Measurements from ENCODE around the gene NBAS.

DNA sequence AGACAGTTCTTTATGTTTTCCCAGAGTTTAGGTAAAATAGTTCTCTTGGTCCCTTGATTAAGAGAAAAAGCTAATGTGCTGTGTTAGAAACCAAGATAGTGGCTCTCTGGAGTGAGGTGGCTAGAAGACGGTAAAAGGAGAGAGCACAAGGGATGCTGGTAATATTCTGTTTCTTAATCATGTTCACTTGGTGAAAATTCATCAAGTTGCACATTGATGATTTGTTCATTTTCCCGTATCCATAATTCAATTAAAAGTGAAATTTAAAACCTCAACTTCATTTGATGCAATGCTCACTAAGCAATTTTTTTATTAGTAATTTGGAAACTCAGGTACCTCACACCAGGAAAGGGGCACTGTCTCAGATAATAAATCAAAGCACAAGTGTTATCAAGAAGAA lies 113.8 kb downstream of the NBAS start:
- TF ChIP-seq, protein P1, sequence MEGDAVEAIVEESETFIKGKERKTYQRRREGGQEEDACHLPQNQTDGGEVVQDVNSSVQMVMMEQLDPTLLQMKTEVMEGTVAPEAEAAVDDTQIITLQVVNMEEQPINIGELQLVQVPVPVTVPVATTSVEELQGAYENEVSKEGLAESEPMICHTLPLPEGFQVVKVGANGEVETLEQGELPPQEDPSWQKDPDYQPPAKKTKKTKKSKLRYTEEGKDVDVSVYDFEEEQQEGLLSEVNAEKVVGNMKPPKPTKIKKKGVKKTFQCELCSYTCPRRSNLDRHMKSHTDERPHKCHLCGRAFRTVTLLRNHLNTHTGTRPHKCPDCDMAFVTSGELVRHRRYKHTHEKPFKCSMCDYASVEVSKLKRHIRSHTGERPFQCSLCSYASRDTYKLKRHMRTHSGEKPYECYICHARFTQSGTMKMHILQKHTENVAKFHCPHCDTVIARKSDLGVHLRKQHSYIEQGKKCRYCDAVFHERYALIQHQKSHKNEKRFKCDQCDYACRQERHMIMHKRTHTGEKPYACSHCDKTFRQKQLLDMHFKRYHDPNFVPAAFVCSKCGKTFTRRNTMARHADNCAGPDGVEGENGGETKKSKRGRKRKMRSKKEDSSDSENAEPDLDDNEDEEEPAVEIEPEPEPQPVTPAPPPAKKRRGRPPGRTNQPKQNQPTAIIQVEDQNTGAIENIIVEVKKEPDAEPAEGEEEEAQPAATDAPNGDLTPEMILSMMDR (conservative IDR thresholded peaks at IDR 0.05; ENCODE audit: low read depth, low read length), result no peak
- TF ChIP-seq POLR2A (IDR thresholded peaks at IDR 0.05; ENCODE audit: low read depth, low read length) (no peak), RCOR1 (IDR thresholded peaks at IDR 0.05; ENCODE audit: insufficient replicate concordance, low read length) (no peak), MAZ (IDR thresholded peaks at IDR 0.05; ENCODE audit: borderline replicate concordance, low read depth, low read length) (no peak), RFX5 (IDR thresholded peaks at IDR 0.05; ENCODE audit: low read depth, low read length) (no peak), MXI1 (IDR thresholded peaks at IDR 0.05; ENCODE audit: borderline replicate concordance, low read depth, low read length) (no peak), CEBPB (IDR thresholded peaks at IDR 0.05; ENCODE audit: low read depth, low read length) (no peak), BHLHE40 (IDR thresholded peaks at IDR 0.05; ENCODE audit: low read depth, low read length) (no peak), CHD1 (IDR thresholded peaks at IDR 0.05; ENCODE audit: low read depth, low read length) (no peak), FOS (IDR thresholded peaks at IDR 0.05; ENCODE audit: low read depth, low read length) (no peak)
- TF ChIP-seq, protein P2, sequence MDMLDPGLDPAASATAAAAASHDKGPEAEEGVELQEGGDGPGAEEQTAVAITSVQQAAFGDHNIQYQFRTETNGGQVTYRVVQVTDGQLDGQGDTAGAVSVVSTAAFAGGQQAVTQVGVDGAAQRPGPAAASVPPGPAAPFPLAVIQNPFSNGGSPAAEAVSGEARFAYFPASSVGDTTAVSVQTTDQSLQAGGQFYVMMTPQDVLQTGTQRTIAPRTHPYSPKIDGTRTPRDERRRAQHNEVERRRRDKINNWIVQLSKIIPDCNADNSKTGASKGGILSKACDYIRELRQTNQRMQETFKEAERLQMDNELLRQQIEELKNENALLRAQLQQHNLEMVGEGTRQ (IDR thresholded peaks at IDR 0.05; ENCODE audit: low read depth, low read length), result no peak

Measured in IMR-90 (cell line).